Common myeloid progenitor, CD34-positive (primary cell): ENCODE measurements around the gene OFD1.

Experiments
- CTCF ChIA-PET: fragments of 350-600 bp; sonication (Branson Sonifier 250); formaldehyde crosslinking; loops from one replicate; lab custom pipeline; 2021; ENCODE audit warnings: antibody characterized with exemption; lab: Charles Lee
- POLR2A ChIA-PET: fragments of 350-600 bp; sonication (Branson Sonifier 250); formaldehyde crosslinking; loops from one replicate; lab custom pipeline; 2021; ENCODE audit warnings: antibody characterized with exemption; lab: Charles Lee
- DNase-seq, 3 donors: peaks; one replicate each; pipeline versions ENCODE4 v3.0.0 to v3.0.0-alpha.2; 2013
- H3K27ac ChIP-seq, 2 experiments: 1 replicate in 1 of 2; 2 replicates in 1 of 2; pipeline ENCODE4 v1.7.0; 2013; ENCODE audit warnings: inconsistent platforms in 2 of 2, low read length in 2 of 2, mild to moderate bottlenecking in 2 of 2, low read depth in 1 of 2, moderate library complexity in 1 of 2; ENCODE audit not compliant: severe bottlenecking in 2 of 2, insufficient read depth in 1 of 2, poor library complexity in 1 of 2
- H3K27me3 ChIP-seq, 5 experiments: replicated peaks in 2 of 5; 1 replicate in 3 of 5; 2 replicates in 2 of 5; pipeline versions ENCODE4 v1.6.1 to v1.7.0; 2013; ENCODE audit warnings: low read length in 4 of 5, mild to moderate bottlenecking in 2 of 5, moderate library complexity in 2 of 5, inconsistent platforms in 1 of 5; ENCODE audit not compliant: insufficient read depth in 5 of 5, control insufficient read depth in 4 of 5
- H3K36me3 ChIP-seq, 4 experiments: 1 replicate in 2 of 4; 2 replicates in 2 of 4; pipeline versions ENCODE4 v1.6.1 to v1.7.0; 2013; ENCODE audit warnings: low read length in 3 of 4, control low read depth in 1 of 4, mild to moderate bottlenecking in 1 of 4; ENCODE audit not compliant: control insufficient read depth in 4 of 4, insufficient read depth in 4 of 4
- H3K4me1 ChIP-seq, 4 experiments: 1 replicate in 3 of 4; 2 replicates in 1 of 4; pipeline versions ENCODE4 v1.6.1 to v1.7.1; 2013; ENCODE audit warnings: low read length in 3 of 4, mild to moderate bottlenecking in 3 of 4, control low read depth in 1 of 4, inconsistent platforms in 1 of 4, moderate library complexity in 1 of 4; ENCODE audit not compliant: control insufficient read depth in 4 of 4, insufficient read depth in 4 of 4; ENCODE audit errors: control extremely low read depth in 1 of 4
- H3K4me3 ChIP-seq, 7 experiments: 1 replicate in 4 of 7; 2 replicates in 3 of 7; pipeline versions ENCODE4 v1.5.1 to v1.7.0; 2013; ENCODE audit warnings: mild to moderate bottlenecking in 7 of 7, low read length in 6 of 7, moderate library complexity in 6 of 7, inconsistent platforms in 2 of 7, low read depth in 2 of 7, control low read depth in 1 of 7; ENCODE audit not compliant: insufficient read depth in 4 of 7, control insufficient read depth in 1 of 7; ENCODE audit errors: extremely low read depth in 1 of 7
- H3K9me3 ChIP-seq, 5 experiments: 1 replicate in 4 of 5; 2 replicates in 1 of 5; pipeline versions ENCODE4 v1.6.1 to v1.7.1; 2013; ENCODE audit warnings: low read length in 4 of 5, mild to moderate bottlenecking in 2 of 5, inconsistent platforms in 1 of 5, low read depth in 1 of 5, moderate library complexity in 1 of 5; ENCODE audit not compliant: control insufficient read depth in 4 of 5, insufficient read depth in 2 of 5; ENCODE audit errors: control extremely low read depth in 1 of 5
- WGBS: methylation state at CpG from one replicate; pipeline ENCODE4 v1.1.5; 2013; ENCODE audit not compliant: insufficient coverage; 5-methylcytosine and 5-hydroxymethylcytosine counted together

Gene OFD1

GRCh38 chrX:13780868-13781427, 46.4 kb downstream of the OFD1 start:
- no peak overlapping the region for H3K4me3 ChIP-seq
- whole genome bisulfite sequencing: 80% methylated on average over 7 of the region's 7 CpGs
- peaks cover 0 to 18% (median 0%) of the 10 kb centered on the region in 5 experiments for H3K27me3 ChIP-seq
- no peak for DNase-seq
- H3K36me3 ChIP-seq: peaks cover 0 to 6% (median 2%) of the 10 kb centered on the region in 4 experiments
- no peaks in the 10 kb centered on the region for H3K9me3 ChIP-seq
- ChIA-PET POLR2A (no interaction called here), CTCF (no interaction called here)
- H3K4me1 ChIP-seq: peaks cover 0 to 2% (median 0%) of the 10 kb centered on the region in 4 experiments
- no peak overlapping the region for H3K27ac ChIP-seq

GRCh38 chrX:13786048-13786447, 51.5 kb downstream of the OFD1 start:
- POLR2A ChIA-PET: no interaction called here
- 81% methylated on average over 6 of the region's 8 CpGs for WGBS

DNA sequence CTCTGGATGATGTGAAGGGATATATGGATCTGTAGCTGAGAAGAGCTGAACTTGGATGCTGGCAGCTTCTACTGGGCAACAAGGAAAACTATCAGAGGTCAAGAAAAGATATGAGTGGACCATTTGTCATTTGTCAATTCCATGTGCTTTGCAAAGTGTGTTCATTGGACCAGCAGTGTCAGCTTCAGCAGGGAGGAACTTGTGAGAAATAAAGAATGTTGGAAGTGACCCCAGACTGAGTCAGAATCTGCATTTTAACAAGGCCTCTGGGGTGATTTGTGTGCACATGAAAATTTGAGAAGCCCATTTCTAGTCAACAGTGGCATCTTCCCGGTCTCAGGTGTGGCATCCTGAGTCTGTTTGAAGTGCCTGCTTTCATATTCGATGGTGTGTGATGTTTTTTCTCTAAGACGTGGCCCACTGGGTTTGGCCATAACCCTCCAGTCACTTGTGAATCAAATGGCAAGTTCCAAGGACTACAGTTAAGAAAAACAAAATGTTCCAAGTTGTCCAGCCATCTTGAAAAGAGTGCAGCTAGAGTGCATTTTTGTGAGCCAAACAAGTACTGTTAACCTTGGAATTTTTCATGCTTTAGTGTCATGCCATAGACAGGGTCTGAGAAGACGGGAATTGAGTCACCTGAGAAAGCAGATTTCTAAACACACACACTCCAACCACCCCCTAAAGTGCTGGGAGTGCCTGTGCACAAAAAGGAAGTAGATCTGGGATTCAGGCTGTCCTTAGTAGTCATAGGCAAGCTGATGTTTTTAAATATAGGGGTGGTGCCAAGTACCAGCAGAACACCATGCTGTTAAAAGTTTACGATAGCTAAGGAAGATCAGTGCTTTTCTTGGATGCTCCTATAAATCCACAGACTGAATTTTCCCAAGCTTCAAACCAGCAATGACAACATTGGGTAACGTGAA, 55.9 kb downstream of the OFD1 start:
- WGBS: 50% methylated on average over 2 of the region's 6 CpGs
- Histone ChIP-seq H3K27ac (no peak overlapping the region), H3K9me3 (no peaks in the 10 kb centered on the region), H3K4me1 (no peaks in the 10 kb centered on the region), H3K4me3 (no peak overlapping the region), H3K27me3 (peaks cover 0 to 7% (median 0%) of the 10 kb centered on the region in 5 experiments), H3K36me3 (no peaks in the 10 kb centered on the region)
- ChIA-PET POLR2A (no interaction called here), CTCF (no interaction called here)
- DNase-seq: no peak

More at GRCh38 chrX:13786048-13786447, 51.5 kb downstream of the OFD1 start:
- Histone ChIP-seq H3K27ac (no peak overlapping the region), H3K9me3 (no peaks in the 10 kb centered on the region), H3K4me1 (no peaks in the 10 kb centered on the region), H3K27me3 (peaks cover 0 to 14% (median 0%) of the 10 kb centered on the region in 5 experiments), H3K4me3 (no peak overlapping the region), H3K36me3 (no peaks in the 10 kb centered on the region)
- CTCF ChIA-PET: no interaction called here
- no peak for DNase-seq

DNA sequence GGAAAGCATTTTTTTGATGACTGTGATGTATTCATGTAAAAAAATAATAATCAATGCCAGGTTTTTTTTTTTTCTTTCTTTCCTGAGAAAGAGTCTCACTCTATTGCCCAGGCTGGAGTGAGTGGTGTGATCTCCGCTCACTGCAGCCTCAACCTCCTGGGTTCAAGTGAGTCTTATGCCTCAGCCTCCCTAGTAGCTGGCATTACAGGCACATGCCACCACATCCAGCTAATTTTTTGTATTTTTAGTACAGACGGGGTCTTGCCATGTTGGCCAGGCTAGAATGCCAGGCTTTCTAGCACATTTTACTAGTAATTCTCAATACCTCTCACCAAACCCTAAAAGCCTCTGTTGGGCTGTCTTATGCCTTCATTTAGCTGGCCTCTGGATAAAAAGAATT, 56.6 kb downstream of the OFD1 start:
- H3K4me1 ChIP-seq: no peaks in the 10 kb centered on the region
- no peak overlapping the region for H3K27ac ChIP-seq
- ChIA-PET CTCF (no interaction called here), POLR2A (no interaction called here)
- 80% methylated on average over 1 of the region's 2 CpGs for WGBS
- DNase-seq: no peak
- H3K9me3 ChIP-seq: no peaks in the 10 kb centered on the region
- H3K4me3 ChIP-seq: no peak overlapping the region
- H3K27me3 ChIP-seq: peaks cover 0 to 7% (median 0%) of the 10 kb centered on the region in 5 experiments
- no peaks in the 10 kb centered on the region for H3K36me3 ChIP-seq

GRCh38 chrX:13791559-13791958, 57.0 kb downstream of the OFD1 start:
- ChIA-PET POLR2A (no interaction called here), CTCF (no interaction called here)
- no peaks in the 10 kb centered on the region for H3K36me3 ChIP-seq
- H3K27me3 ChIP-seq: peaks cover 0 to 8% (median 0%) of the 10 kb centered on the region in 5 experiments
- H3K27ac ChIP-seq: no peak overlapping the region
- H3K4me3 ChIP-seq: no peak overlapping the region
- DNase-seq: no peak
- 86% methylated on average over 1 of the region's 2 CpGs for WGBS
- H3K9me3 ChIP-seq: no peaks in the 10 kb centered on the region
- H3K4me1 ChIP-seq: no peaks in the 10 kb centered on the region

DNA sequence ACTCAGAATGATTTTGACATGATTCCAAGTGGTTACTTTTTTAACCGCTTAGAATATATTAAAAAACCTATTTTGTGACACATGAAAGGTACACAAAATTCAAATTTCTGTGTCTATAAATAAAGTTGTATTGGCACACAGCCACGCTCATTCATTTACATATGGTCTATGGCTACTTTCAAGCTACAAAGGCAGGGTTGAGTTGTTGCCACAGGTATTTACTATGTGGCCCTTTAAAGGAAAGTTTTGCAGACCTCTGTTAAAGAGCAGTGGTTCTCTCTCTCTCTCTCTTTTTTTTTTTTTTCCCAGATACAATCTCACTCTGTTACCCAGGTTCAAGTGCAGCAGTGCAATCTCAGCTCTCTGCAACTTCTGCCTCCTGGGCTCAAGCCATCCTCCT, 59.3 kb downstream of the OFD1 start:
- no peak overlapping the region for H3K4me3 ChIP-seq
- peaks cover 0 to 9% (median 0%) of the 10 kb centered on the region in 5 experiments for H3K27me3 ChIP-seq
- H3K36me3 ChIP-seq: no peaks in the 10 kb centered on the region
- DNase-seq: no peak
- no peaks in the 10 kb centered on the region for H3K9me3 ChIP-seq
- ChIA-PET CTCF (no interaction called here), POLR2A (no interaction called here)
- H3K27ac ChIP-seq: no peak overlapping the region
- H3K4me1 ChIP-seq: no peaks in the 10 kb centered on the region
- WGBS: no CpG with 5 or more reads among the region's 2 CpGs

- H3K27me3 ChIP-seq: peaks cover 0 to 10% (median 0%) of the 10 kb centered on the region in 5 experiments
- POLR2A ChIA-PET: no interaction called here
- H3K4me3 ChIP-seq: no peak overlapping the region
- no peaks in the 10 kb centered on the region for H3K9me3 ChIP-seq
- no peaks in the 10 kb centered on the region for H3K4me1 ChIP-seq
- no peak for DNase-seq
- 94% methylated on average over 4 of the region's 10 CpGs for WGBS
- H3K36me3 ChIP-seq: no peaks in the 10 kb centered on the region
- CTCF ChIA-PET: no interaction called here
- H3K27ac ChIP-seq: no peak overlapping the region
Observed at GRCh38 chrX:13794417-13794816, 59.9 kb downstream of the OFD1 start.
